ENCODE data around the gene ATP8B1.

The ATP8B1 gene

GRCh38 chr18:57660961-57661360 is 142.2 kb downstream of the ATP8B1 start:
- peak; percentile 56 for ATAC-seq
- TF ChIP-seq ZC3H10 (CRISPR knock-in tag; IDR thresholded peaks at IDR 0.05) (no peak), ISL1 (CRISPR knock-in tag; IDR thresholded peaks at IDR 0.05) (no peak), RARB (CRISPR knock-in tag; IDR thresholded peaks at IDR 0.05) (no peak), GLIS3 (CRISPR knock-in tag; IDR thresholded peaks at IDR 0.05) (no peak), PATZ1 (CRISPR knock-in tag; IDR thresholded peaks at IDR 0.05; ENCODE audit: borderline replicate concordance) (no peak), ZNF70 (CRISPR knock-in tag; IDR thresholded peaks at IDR 0.05) (no peak), ZFP30 (CRISPR knock-in tag; IDR thresholded peaks at IDR 0.05) (no peak), ZNF8 (CRISPR knock-in tag; IDR thresholded peaks at IDR 0.05) (no peak), OSR1 (CRISPR knock-in tag; IDR thresholded peaks at IDR 0.05) (no peak), ZNF565 (CRISPR knock-in tag; conservative IDR thresholded peaks at IDR 0.05; ENCODE audit: low read depth) (no peak), CREB5 (CRISPR knock-in tag; IDR thresholded peaks at IDR 0.05; ENCODE audit: low read depth) (no peak), CSDC2 (CRISPR knock-in tag; IDR thresholded peaks at IDR 0.05) (no peak)

- TF ChIP-seq ZFP30 (CRISPR knock-in tag; IDR thresholded peaks at IDR 0.05) (no peak), ISL1 (CRISPR knock-in tag; IDR thresholded peaks at IDR 0.05) (no peak), BACH2 (CRISPR knock-in tag; IDR thresholded peaks at IDR 0.05; ENCODE audit: borderline replicate concordance) (no peak), CSDC2 (CRISPR knock-in tag; IDR thresholded peaks at IDR 0.05) (no peak), ZNF70 (CRISPR knock-in tag; IDR thresholded peaks at IDR 0.05) (no peak), SNAI2 (CRISPR knock-in tag; IDR thresholded peaks at IDR 0.05) (no peak), TSHZ2 (CRISPR knock-in tag; IDR thresholded peaks at IDR 0.05) (no peak), ESRRG (CRISPR knock-in tag; IDR thresholded peaks at IDR 0.05) (no peak)
- no peak for ATAC-seq
Observed at GRCh38 chr18:57659460-57660102, 143.5 kb downstream of the ATP8B1 start.

- TF ChIP-seq TCF4 (CRISPR knock-in tag; IDR thresholded peaks at IDR 0.05; ENCODE audit: borderline replicate concordance) (no peak), ZNF8 (CRISPR knock-in tag; IDR thresholded peaks at IDR 0.05) (no peak)
- no peak for ATAC-seq
Observed at GRCh38 chr18:57657542-57657941, 145.6 kb downstream of the ATP8B1 start.

GRCh38 chr18:57655740-57656139 is 147.4 kb downstream of the ATP8B1 start:
- TF ChIP-seq TSHZ2 (CRISPR knock-in tag; IDR thresholded peaks at IDR 0.05), result no peak
- TF ChIP-seq TCF4 (CRISPR knock-in tag; IDR thresholded peaks at IDR 0.05; ENCODE audit: borderline replicate concordance), result no peak
- no peak for TF ChIP-seq ZNF8 (CRISPR knock-in tag; IDR thresholded peaks at IDR 0.05)
- no peak for TF ChIP-seq OSR1 (CRISPR knock-in tag; IDR thresholded peaks at IDR 0.05)
- TF ChIP-seq GLIS3 (CRISPR knock-in tag; IDR thresholded peaks at IDR 0.05), result no peak
- TF ChIP-seq RARB (CRISPR knock-in tag; IDR thresholded peaks at IDR 0.05), result no peak
- no peak for TF ChIP-seq BACH2 (CRISPR knock-in tag; IDR thresholded peaks at IDR 0.05; ENCODE audit: borderline replicate concordance)
- TF ChIP-seq TOX (CRISPR knock-in tag; IDR thresholded peaks at IDR 0.05; ENCODE audit: borderline replicate concordance), result no peak
- no peak for TF ChIP-seq ZNF565 (CRISPR knock-in tag; conservative IDR thresholded peaks at IDR 0.05; ENCODE audit: low read depth)
- TF ChIP-seq ZNF70 (CRISPR knock-in tag; IDR thresholded peaks at IDR 0.05), result no peak
- TF ChIP-seq SNAI2 (CRISPR knock-in tag; IDR thresholded peaks at IDR 0.05), result no peak
- ATAC-seq, result no peak

Data from SK-N-SH treated with all-trans-retinoic acid at 6 μM for 48 hours (cell line).